Neutrophil (primary cell): ENCODE results near the gene CYTIP.

Experiments
- H3K27ac ChIP-seq: fragments of 200-600 bp; sonication (generic); 2 replicates; pipeline ENCODE4 v1.5.1; 2016; ENCODE audit warnings: mild to moderate bottlenecking, moderate library complexity
- H3K27me3 ChIP-seq: fragments of 200-600 bp; sonication (generic); 2 replicates; pipeline ENCODE4 v1.6.0; 2016; ENCODE audit warnings: mild to moderate bottlenecking
- H3K36me3 ChIP-seq: fragments of 200-600 bp; sonication (generic); 2 replicates; pipeline ENCODE4 v1.5.1; 2017
- H3K4me1 ChIP-seq, 2 experiments: fragments of 200-600 bp in 1 of 2; sonication (generic) in 1 of 2; 1 replicate in 1 of 2; 2 replicates in 1 of 2; pipeline versions ENCODE4 v1.5.1 to v1.6.1; 2013 to 2016; ENCODE audit warnings: low read depth in 1 of 2, low read length in 1 of 2, mild to moderate bottlenecking in 1 of 2, moderate library complexity in 1 of 2; ENCODE audit not compliant: control insufficient read depth in 1 of 2, insufficient read depth in 1 of 2
- H3K4me3 ChIP-seq, 2 experiments: fragments of 200-600 bp in 1 of 2; sonication (generic) in 1 of 2; 1 replicate in 1 of 2; 2 replicates in 1 of 2; pipeline ENCODE4 v1.5.1; 2013 to 2016; ENCODE audit warnings: low read depth in 1 of 2, low read length in 1 of 2, mild to moderate bottlenecking in 1 of 2, moderate library complexity in 1 of 2
- H3K9me3 ChIP-seq: fragments of 200-600 bp; sonication (generic); 2 replicates; pipeline ENCODE4 v1.5.1; 2016
- CTCF ChIP-seq: fragments of 200-600 bp; sonication (generic); IDR thresholded peaks from 2 replicates; pipeline ENCODE4 v1.5.1; 2016; ENCODE audit warnings: antibody characterized with exemption

Gene CYTIP

GRCh38 chr2:157439824-157440186 lies 4.1 kb downstream of the CYTIP start:
- no peak for TF ChIP-seq CTCF
- Histone ChIP-seq H3K4me3 (peak overlapping the region; percentile 75 to 83), H3K9me3 (no peaks in the 10 kb centered on the region), H3K4me1 (peaks cover 57 to 64% of the 10 kb centered on the region in 2 experiments), H3K27me3 (no peaks in the 10 kb centered on the region), H3K36me3 (peaks cover 32% of the 10 kb centered on the region), H3K27ac (peak overlapping the region; percentile 99)

- Histone ChIP-seq H3K9me3 (no peaks in the 10 kb centered on the region), H3K36me3 (peaks cover 36% of the 10 kb centered on the region), H3K4me1 (peaks cover 57% of the 10 kb centered on the region in 2 experiments), H3K27me3 (no peaks in the 10 kb centered on the region), H3K27ac (peak overlapping the region; percentile 99), H3K4me3 (peak overlapping the region; percentile 75 to 83)
- TF ChIP-seq CTCF = no peak
Measured at GRCh38 chr2:157438863-157439823, 4.7 kb downstream of the CYTIP start.

GRCh38 chr2:157433394-157433793 lies 10.5 kb downstream of the CYTIP start:
- Histone ChIP-seq H3K27ac (peak overlapping the region; percentile 48), H3K9me3 (peaks cover 5% of the 10 kb centered on the region), H3K4me1 (peaks cover 24 to 46% of the 10 kb centered on the region in 2 experiments), H3K36me3 (peaks cover 74% of the 10 kb centered on the region), H3K4me3 (no peak overlapping the region), H3K27me3 (no peaks in the 10 kb centered on the region)
- TF ChIP-seq CTCF = no peak

DNA sequence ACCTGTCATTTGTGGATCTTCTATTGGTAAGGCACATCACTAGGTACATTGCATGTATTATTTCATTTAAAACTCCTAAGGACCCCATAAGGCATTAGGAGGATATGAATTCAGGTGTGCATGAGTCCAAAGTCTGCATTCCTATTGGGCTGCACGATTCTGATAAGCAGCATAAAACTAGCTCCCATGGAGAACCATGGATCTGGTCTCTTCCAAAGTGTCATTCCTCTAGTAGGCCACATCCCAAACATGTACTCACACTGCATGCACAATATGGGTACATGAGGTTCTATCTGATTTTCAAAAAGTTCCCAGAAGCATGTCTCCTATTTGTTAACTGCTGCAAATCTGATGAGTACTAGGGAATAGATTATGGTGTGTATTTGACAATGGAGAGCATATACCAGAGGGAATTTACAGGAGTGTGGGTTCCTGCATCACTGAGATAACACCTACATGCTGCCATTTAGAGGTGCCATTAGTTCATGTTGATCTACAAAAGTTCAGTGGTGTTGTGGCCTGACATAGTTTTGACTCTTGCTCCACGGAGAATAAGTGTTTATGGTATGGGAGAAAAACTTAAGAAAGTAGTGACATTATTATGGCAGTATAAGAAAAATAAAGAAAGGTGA lies 11.3 kb downstream of the CYTIP start:
- Histone ChIP-seq H3K4me3 (no peak overlapping the region), H3K36me3 (peaks cover 74% of the 10 kb centered on the region), H3K4me1 (peaks cover 15 to 38% of the 10 kb centered on the region in 2 experiments), H3K27me3 (no peaks in the 10 kb centered on the region), H3K9me3 (peaks cover 5% of the 10 kb centered on the region), H3K27ac (peak overlapping the region; percentile 48)
- TF ChIP-seq CTCF = no peak

- Histone ChIP-seq H3K27ac (no peak overlapping the region), H3K4me3 (no peak overlapping the region), H3K36me3 (peaks cover 84% of the 10 kb centered on the region), H3K9me3 (peaks cover 5% of the 10 kb centered on the region), H3K4me1 (peaks cover 10 to 34% of the 10 kb centered on the region in 2 experiments), H3K27me3 (no peaks in the 10 kb centered on the region)
- no peak for TF ChIP-seq CTCF
Measured at GRCh38 chr2:157431176-157431575, 12.7 kb downstream of the CYTIP start.
